ENCODE results near the gene CLEC18B. TPM values are rescaled to one million over a fixed set of nuclear protein-coding genes. Genes with fewer than 3 reads are reported as not detected.
A peak's percentile ranks its signal among the peaks of the same experiment; 100 is the strongest.
"Not testable (repeated sequence)": the region's sequence is repeated elsewhere in the genome, so short reads cannot be mapped to it uniquely, and the experiment has no call there.

Gene CLEC18B
- total and polyA plus RNA-seq, 12 donors = 0.57 to 10.9 (median 4.1) TPM; not detected in 2

DNA sequence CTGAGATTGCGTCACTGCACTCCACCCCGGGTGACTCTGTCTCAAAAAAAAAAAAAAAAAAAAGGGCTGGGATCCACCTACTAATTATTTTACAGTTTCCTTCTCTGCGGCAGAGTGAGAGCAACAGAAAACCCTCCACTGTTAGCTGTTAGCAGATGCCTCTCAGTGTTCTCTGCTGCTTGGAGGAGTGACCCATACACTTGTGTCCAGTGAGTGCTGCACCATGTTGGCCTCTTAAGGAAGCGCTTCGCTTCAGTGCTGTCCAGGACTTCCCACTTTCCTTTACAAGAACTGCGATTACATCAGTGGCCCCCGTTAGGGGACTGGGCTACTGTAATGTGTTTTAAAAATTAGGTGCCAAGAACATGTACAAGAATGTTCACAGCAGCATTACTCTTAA, 18.4 kb upstream of the CLEC18B start:
- intact Hi-C loops (cut with DNase I) = no loop called here
- 78 to 83% (median 80%) methylated on average over 7 of the region's 7 CpGs for WGBS, 4 donors
- Histone ChIP-seq H3K36me3 (replicated peaks in 1 of 2) (no peaks in the 10 kb centered on the region), H3K9me3 (replicated peaks in 1 of 3) (no peaks in the 10 kb centered on the region), H3K4me3 (no peak overlapping the region), H3K4me1 (replicated peaks in 1 of 2) (no peaks in the 10 kb centered on the region), H3K27me3 (no peaks in the 10 kb centered on the region), H3K27ac (no peak overlapping the region)
- no peak for TF ChIP-seq CTCF (IDR thresholded peaks at IDR 0.05)
- TF ChIP-seq POLR2A (IDR thresholded peaks at IDR 0.05) = no peak
- no peak for DNase-seq

DNA sequence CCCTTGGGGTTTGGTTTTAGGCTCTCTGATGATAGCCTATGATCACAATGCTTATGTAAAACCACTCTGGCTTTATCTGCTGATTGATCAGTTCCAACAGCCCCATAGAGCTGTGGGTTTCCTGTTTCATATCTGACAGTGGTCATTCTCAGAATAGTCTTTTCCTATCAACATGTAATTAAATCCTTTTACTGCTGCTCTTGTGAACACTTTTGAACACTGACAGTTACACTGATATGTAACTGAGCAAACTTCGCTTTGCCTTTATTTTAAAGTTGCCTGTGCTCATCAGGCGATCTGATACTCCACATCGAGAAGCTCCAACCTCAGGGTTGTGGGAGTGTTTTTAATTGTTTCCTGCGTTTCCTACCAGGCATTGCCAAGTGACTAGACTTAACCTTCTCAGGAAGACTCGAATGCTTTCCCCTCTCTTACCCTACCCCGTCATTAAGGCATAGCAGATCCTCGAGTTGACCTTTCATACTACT, 17.3 kb upstream of the CLEC18B start:
- no peak for DNase-seq
- no peaks in the 10 kb centered on the region for H3K9me3 ChIP-seq (replicated peaks in 1 of 3)
- WGBS, 4 donors = 56 to 78% (median 65%) methylated on average over 7 of the region's 7 CpGs
- H3K4me3 ChIP-seq = no peak overlapping the region
- H3K36me3 ChIP-seq (replicated peaks in 1 of 2) = no peaks in the 10 kb centered on the region
- H3K27me3 ChIP-seq = no peaks in the 10 kb centered on the region
- no peaks in the 10 kb centered on the region for H3K4me1 ChIP-seq (replicated peaks in 1 of 2)
- H3K27ac ChIP-seq = no peak overlapping the region
- TF ChIP-seq CTCF (IDR thresholded peaks at IDR 0.05) (no peak), POLR2A (IDR thresholded peaks at IDR 0.05) (no peak)
- intact Hi-C loops (cut with DNase I) = no loop called here

GRCh38 chr16:74431516-74431915, 10.2 kb upstream of the CLEC18B start:
- H3K27me3 ChIP-seq = no peaks in the 10 kb centered on the region
- no peaks in the 10 kb centered on the region for H3K9me3 ChIP-seq (replicated peaks in 1 of 3)
- no peak overlapping the region for H3K27ac ChIP-seq
- WGBS, 4 donors = 70 to 82% (median 78%) methylated on average over 2 to 5 of the region's 5 CpGs
- no peaks in the 10 kb centered on the region for H3K36me3 ChIP-seq (replicated peaks in 1 of 2)
- H3K4me3 ChIP-seq = no peak overlapping the region
- intact Hi-C loops (cut with DNase I) = no loop called here
- no peaks in the 10 kb centered on the region for H3K4me1 ChIP-seq (replicated peaks in 1 of 2)
- TF ChIP-seq POLR2A (IDR thresholded peaks at IDR 0.05) (no peak), CTCF (IDR thresholded peaks at IDR 0.05) (no peak)
- no peak for DNase-seq

- intact Hi-C loops (cut with DNase I); H3K36me3 ChIP-seq (replicated peaks in 1 of 2); H3K4me1 ChIP-seq (replicated peaks in 1 of 2); H3K27me3 ChIP-seq; H3K9me3 ChIP-seq (replicated peaks in 1 of 3); H3K27ac ChIP-seq; H3K4me3 ChIP-seq: not testable (repeated sequence)
- TF ChIP-seq CTCF (IDR thresholded peaks at IDR 0.05) = peak; percentile 65 to 87 (median 83)
- peak; percentile 41 to 88 (median 69) for DNase-seq
- WGBS, 4 donors = 18 to 42% (median 28%) methylated on average over 9 to 13 of the region's 13 CpGs
Measured at GRCh38 chr16:74430036-74430712, 8.9 kb upstream of the CLEC18B start.

- H3K4me1 ChIP-seq (replicated peaks in 1 of 2); DNase-seq; H3K27me3 ChIP-seq; H3K4me3 ChIP-seq; H3K36me3 ChIP-seq (replicated peaks in 1 of 2); intact Hi-C loops (cut with DNase I); H3K9me3 ChIP-seq (replicated peaks in 1 of 3); H3K27ac ChIP-seq: not testable (repeated sequence)
- WGBS, 4 donors = 100% methylated on average over 1 to 2 of the region's 8 CpGs; no CpG with 5 or more reads in 2 of the 4 donors
Measured at GRCh38 chr16:74428493-74428892, 7.2 kb upstream of the CLEC18B start.

GRCh38 chr16:74425751-74426150, 4.5 kb upstream of the CLEC18B start:
- H3K27me3 ChIP-seq; H3K27ac ChIP-seq; DNase-seq; H3K9me3 ChIP-seq (replicated peaks in 1 of 3); H3K36me3 ChIP-seq (replicated peaks in 1 of 2); H3K4me3 ChIP-seq; H3K4me1 ChIP-seq (replicated peaks in 1 of 2); intact Hi-C loops (cut with DNase I): not testable (repeated sequence)
- 26 to 41% (median 40%) methylated on average over 5 to 6 of the region's 6 CpGs for WGBS, 4 donors

DNA sequence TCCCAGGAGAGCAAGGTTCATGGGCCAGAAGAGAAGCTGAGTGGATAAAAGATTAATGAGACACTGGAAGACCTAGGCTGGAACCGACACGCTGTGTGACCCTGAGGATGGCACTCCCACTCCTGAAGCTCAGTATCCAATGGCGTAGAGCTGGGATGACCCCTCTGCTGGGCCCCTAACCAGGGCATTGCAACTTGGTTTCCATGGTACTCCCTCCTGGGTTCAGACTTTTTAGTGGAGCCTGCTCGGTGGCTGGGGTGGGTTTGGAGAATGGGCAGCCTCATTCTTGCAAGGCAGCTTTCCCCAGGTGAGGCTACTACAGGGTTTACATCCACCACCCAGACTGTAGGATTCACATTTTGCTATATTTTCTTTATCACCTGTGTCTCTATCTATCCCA, 2.4 kb upstream of the CLEC18B start:
- H3K4me1 ChIP-seq (replicated peaks in 1 of 2); H3K4me3 ChIP-seq; H3K36me3 ChIP-seq (replicated peaks in 1 of 2); DNase-seq; intact Hi-C loops (cut with DNase I); H3K27me3 ChIP-seq; H3K27ac ChIP-seq; H3K9me3 ChIP-seq (replicated peaks in 1 of 3): not testable (repeated sequence)
- WGBS, 4 donors = 68 to 92% (median 83%) methylated on average over 4 of the region's 4 CpGs
